ENCODE results near the gene TCEANC2.

TCEANC2 gene

GRCh38 chr1:54142146-54142900 lies 88.9 kb downstream of the TCEANC2 start:
- no peak overlapping the region for H3K27ac ChIP-seq
- no peak for TF ChIP-seq ZFX (IDR thresholded peaks at IDR 0.05)
- TF ChIP-seq CTCF (conservative IDR thresholded peaks at IDR 0.05): no peak

GRCh38 chr1:54144366-54144765 lies 91.0 kb downstream of the TCEANC2 start:
- TF ChIP-seq ZFX (IDR thresholded peaks at IDR 0.05) (no peak), CTCF (conservative IDR thresholded peaks at IDR 0.05) (no peak)
- H3K27ac ChIP-seq: no peak overlapping the region

GRCh38 chr1:54149734-54150133 lies 96.3 kb downstream of the TCEANC2 start:
- TF ChIP-seq CTCF (conservative IDR thresholded peaks at IDR 0.05) (no peak), ZFX (IDR thresholded peaks at IDR 0.05) (no peak)
- no peak overlapping the region for H3K27ac ChIP-seq

GRCh38 chr1:54151013-54151412 lies 97.6 kb downstream of the TCEANC2 start:
- no peak overlapping the region for H3K27ac ChIP-seq
- TF ChIP-seq ZFX (IDR thresholded peaks at IDR 0.05) (no peak), CTCF (conservative IDR thresholded peaks at IDR 0.05) (no peak)

GRCh38 chr1:54152696-54153095 lies 99.3 kb downstream of the TCEANC2 start, which contains the start of gene CDCP2:
CDCP2 (minus strand) TSS chr1:54153000; CDS start chr1:54152922, 78 bp downstream.
- H3K27ac ChIP-seq: peak within 1 kb of the TSS; percentile 52
- no peak for TF ChIP-seq CTCF (conservative IDR thresholded peaks at IDR 0.05)
- TF ChIP-seq ZFX (IDR thresholded peaks at IDR 0.05): no peak

- TF ChIP-seq CTCF (conservative IDR thresholded peaks at IDR 0.05) (no peak), ZFX (IDR thresholded peaks at IDR 0.05) (no peak)
- H3K27ac ChIP-seq: peak overlapping the region; percentile 52
These were observed 100.4 kb downstream of the TCEANC2 start for GRCh38 chr1:54153535-54154439.
